Upper lobe of right lung (tissue), 1 donor: ENCODE data around the gene MGAT4C. TPM values are rescaled to one million over a fixed set of nuclear protein-coding genes. Genes with fewer than 3 reads are reported as not detected.

ENCODE experiments used
- ATAC-seq: fragments of 200-7000 bp; cut with Tn5 transposase; one replicate; pipeline ENCODE4 v1.9.1; 2020; ENCODE audit warnings: mild to moderate bottlenecking, moderate library complexity
- DNase-seq: peaks from one replicate; pipeline ENCODE4 v3.0.0-alpha.2; 2020
- H3K27ac ChIP-seq: fragments of 200-600 bp; one replicate; pipeline ENCODE4 v1.8.0; 2022
- H3K27me3 ChIP-seq: fragments of 200-600 bp; one replicate; pipeline ENCODE4 v1.8.0; 2022; ENCODE audit warnings: mild to moderate bottlenecking
- H3K36me3 ChIP-seq: fragments of 200-600 bp; one replicate; pipeline ENCODE4 v1.8.0; 2022
- H3K4me1 ChIP-seq: fragments of 200-600 bp; one replicate; pipeline ENCODE4 v1.8.0; 2022
- H3K4me3 ChIP-seq: fragments of 200-600 bp; one replicate; pipeline ENCODE4 v1.8.0; 2022; ENCODE audit warnings: mild to moderate bottlenecking
- H3K9me3 ChIP-seq: fragments of 200-600 bp; one replicate; pipeline ENCODE4 v1.8.0; 2022
- CTCF ChIP-seq: fragments of 200-600 bp; IDR thresholded peaks from one replicate; pipeline ENCODE4 v1.8.0; 2022; ENCODE audit warnings: antibody characterized with exemption
- intact Hi-C: fragments of 100-400 bp; cut with DNase I; formaldehyde crosslinking; loops from one replicate; pipeline ENCODE4 v1.11.0; 2022
- total RNA-seq: library from RNA; stranded (reverse); fragmentation: NEBNext Ultra II Directional; extraction: Animal tissue kit (Norgen Biotek cat#: 25700); gene quantifications from one replicate; pipeline ENCODE4 v1.2.1, GENCODE V29; 2021
- donor health status: DM: no; HTN: yes; CAD: no; lungs with severe emphysema.

Gene MGAT4C
- total RNA-seq, 1 donor from 2014 or later = 0.67 TPM

GRCh38 chr12:86015026-86015425 lies 241.2 kb downstream of the MGAT4C start:
- Histone ChIP-seq H3K4me1 (no peaks in the 10 kb centered on the region), H3K9me3 (no peaks in the 10 kb centered on the region), H3K27me3 (no peaks in the 10 kb centered on the region), H3K27ac (no peak overlapping the region), H3K36me3 (no peaks in the 10 kb centered on the region), H3K4me3 (no peak overlapping the region)
- DNase-seq = no peak
- intact Hi-C loops = no loop called here
- ATAC-seq = no peak
- TF ChIP-seq CTCF = no peak

- H3K4me1 ChIP-seq = no peaks in the 10 kb centered on the region
- no peaks in the 10 kb centered on the region for H3K27me3 ChIP-seq
Observed at GRCh38 chr12:86006727-86007126, 249.5 kb downstream of the MGAT4C start.

GRCh38 chr12:85998074-85998473 lies 258.1 kb downstream of the MGAT4C start:
- Histone ChIP-seq H3K27ac (no peak overlapping the region), H3K36me3 (no peaks in the 10 kb centered on the region), H3K4me3 (no peak overlapping the region), H3K4me1 (no peaks in the 10 kb centered on the region), H3K9me3 (no peaks in the 10 kb centered on the region), H3K27me3 (no peaks in the 10 kb centered on the region)
- DNase-seq (no peak), ATAC-seq (no peak)
- no peak for TF ChIP-seq CTCF
- intact Hi-C loops = no loop called here

More at GRCh38 chr12:86006727-86007126, 249.5 kb downstream of the MGAT4C start:
- intact Hi-C loops = no loop called here
- H3K36me3 ChIP-seq = no peaks in the 10 kb centered on the region
- H3K4me3 ChIP-seq = no peak overlapping the region
- DNase-seq = no peak
- no peak overlapping the region for H3K27ac ChIP-seq
- ATAC-seq = no peak
- H3K9me3 ChIP-seq = no peaks in the 10 kb centered on the region
- no peak for TF ChIP-seq CTCF

- no peak for TF ChIP-seq CTCF
- no peaks in the 10 kb centered on the region for H3K36me3 ChIP-seq
- DNase-seq = no peak
Observed at GRCh38 chr12:85996280-85996679, 259.9 kb downstream of the MGAT4C start.

GRCh38 chr12:85993746-85994145 lies 262.4 kb downstream of the MGAT4C start:
- Histone ChIP-seq H3K4me3 (no peak overlapping the region), H3K9me3 (no peaks in the 10 kb centered on the region), H3K4me1 (no peaks in the 10 kb centered on the region), H3K27ac (no peak overlapping the region), H3K36me3 (no peaks in the 10 kb centered on the region), H3K27me3 (no peaks in the 10 kb centered on the region)
- intact Hi-C loops = no loop called here
- DNase-seq (no peak), ATAC-seq (peak; percentile 39)
- no peak for TF ChIP-seq CTCF

More at GRCh38 chr12:85996280-85996679, 259.9 kb downstream of the MGAT4C start:
- H3K4me1 ChIP-seq = no peaks in the 10 kb centered on the region
- no peaks in the 10 kb centered on the region for H3K9me3 ChIP-seq
- H3K4me3 ChIP-seq = no peak overlapping the region
- intact Hi-C loops = no loop called here
- no peak for ATAC-seq
- H3K27ac ChIP-seq = no peak overlapping the region
- no peaks in the 10 kb centered on the region for H3K27me3 ChIP-seq

GRCh38 chr12:85985996-85986395 lies 270.2 kb downstream of the MGAT4C start:
- no peak overlapping the region for H3K27ac ChIP-seq
- DNase-seq (no peak), ATAC-seq (no peak)
- H3K9me3 ChIP-seq = no peaks in the 10 kb centered on the region
- no peak for TF ChIP-seq CTCF
- H3K4me3 ChIP-seq = no peak overlapping the region
- H3K27me3 ChIP-seq = no peaks in the 10 kb centered on the region
- no peaks in the 10 kb centered on the region for H3K4me1 ChIP-seq
- intact Hi-C loops = no loop called here
- no peaks in the 10 kb centered on the region for H3K36me3 ChIP-seq
